HG03039 (cell line): ENCODE results near the gene TBC1D5.

ENCODE experiments used
- ATAC-seq: cut with Tn5 transposase; IDR thresholded peaks from one replicate; pipeline ENCODE4 v1.9.1; 2021; ENCODE audit warnings: mild to moderate bottlenecking, moderate library complexity; ENCODE audit not compliant: unreplicated experiment

The TBC1D5 gene

DNA sequence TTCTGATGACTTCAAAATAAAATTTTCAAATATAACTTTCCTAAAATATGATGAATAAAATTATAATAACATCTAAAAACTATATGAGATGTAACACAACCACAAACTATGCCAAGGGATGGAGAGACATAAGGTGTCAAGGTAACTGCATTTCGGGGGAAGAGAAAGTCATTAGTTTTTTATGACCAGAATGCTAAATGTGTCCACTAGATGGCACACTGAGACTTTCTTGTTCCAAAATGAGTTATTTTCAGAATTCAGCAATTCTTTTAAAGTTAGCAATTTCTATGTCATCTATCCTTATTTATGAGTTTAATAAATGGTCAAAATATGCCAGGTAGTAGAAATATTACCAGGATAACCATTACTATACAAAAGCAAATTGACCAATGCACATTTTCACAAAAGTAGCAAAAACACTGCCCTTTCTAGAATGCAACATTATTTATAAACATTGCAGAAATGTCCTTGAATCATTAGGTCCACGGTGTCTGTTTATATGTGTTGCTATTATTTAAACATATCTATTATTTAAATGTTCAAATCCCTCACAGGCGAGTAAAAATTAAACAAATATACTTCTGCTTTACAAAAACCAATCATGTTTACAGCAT, 483.5 kb downstream of the TBC1D5 start:
- no peak for ATAC-seq

DNA sequence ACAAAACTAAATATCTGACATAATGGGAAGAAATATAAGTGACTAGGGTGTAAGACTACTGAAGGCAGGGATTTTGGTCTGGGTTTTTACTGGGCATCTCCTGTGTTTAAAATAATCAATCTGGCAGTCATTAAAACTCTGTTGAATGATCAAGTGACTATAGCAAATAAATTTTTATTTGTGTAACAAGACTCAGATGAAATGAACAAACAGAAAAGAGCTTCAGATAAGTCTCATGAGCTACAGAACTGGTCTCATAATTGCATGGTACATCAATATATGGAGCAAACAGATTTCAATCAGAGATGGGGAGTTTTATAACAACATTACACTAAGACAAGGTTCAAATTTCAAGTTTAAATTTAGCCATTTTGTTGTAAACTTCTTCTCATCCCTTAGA, 485.2 kb downstream of the TBC1D5 start:
- ATAC-seq: no peak

DNA sequence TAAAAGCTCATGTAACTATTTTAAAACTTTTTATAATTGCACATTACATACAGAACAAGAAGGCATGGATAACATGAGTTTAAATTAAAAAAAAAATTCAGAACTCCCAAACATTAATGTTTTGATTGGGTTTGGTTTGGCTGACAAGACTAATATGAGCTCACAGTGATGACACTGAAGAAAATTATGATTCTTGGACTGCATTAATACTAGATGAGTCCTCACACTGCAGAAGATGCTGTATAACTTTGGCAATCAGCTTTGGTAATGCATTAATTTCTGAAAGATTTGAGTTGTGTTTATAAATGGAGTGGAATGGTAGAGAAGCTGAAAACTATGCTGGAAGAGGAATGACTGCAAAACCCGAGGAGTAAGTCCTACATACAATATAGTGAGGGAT, 498.8 kb downstream of the TBC1D5 start:
- no peak for ATAC-seq

DNA sequence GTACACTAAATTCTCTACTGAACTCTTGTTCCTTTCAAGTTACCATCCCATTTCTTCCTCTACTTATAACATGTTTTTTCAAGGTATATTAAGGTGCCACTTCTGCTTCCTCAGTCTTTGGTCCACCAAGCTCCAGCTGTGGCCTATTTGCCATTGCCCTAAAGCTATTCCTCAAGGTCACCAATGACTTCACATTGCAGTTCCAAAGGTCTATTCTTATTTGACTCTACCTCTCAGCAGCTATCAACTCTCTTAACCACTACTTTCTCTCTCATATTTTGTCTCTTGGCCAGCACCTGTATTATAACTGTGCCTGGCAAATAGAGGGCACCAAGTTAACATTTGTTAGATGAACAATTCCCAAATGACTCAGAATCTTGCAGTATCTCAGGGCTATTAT, 503.0 kb downstream of the TBC1D5 start:
- no peak for ATAC-seq

DNA sequence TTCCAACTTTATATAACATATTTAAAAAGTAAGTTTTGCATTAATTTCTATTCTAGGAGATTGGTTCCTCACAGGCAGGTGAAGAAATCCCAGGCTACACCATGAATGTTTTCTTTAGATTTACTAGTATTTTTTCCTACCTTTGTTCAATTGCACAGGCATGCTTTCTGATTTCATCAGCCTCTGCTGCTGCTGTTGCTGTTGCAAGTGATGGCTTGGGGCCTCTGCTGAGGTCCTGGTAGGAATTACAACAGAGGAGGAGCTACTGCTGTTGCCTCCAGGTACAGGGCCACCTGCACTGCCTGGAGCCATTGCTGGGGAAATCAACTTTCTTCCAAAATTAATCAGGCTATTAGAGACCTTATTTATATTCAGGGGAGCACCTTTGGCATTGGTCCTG, 504.4 kb downstream of the TBC1D5 start:
- no peak for ATAC-seq

DNA sequence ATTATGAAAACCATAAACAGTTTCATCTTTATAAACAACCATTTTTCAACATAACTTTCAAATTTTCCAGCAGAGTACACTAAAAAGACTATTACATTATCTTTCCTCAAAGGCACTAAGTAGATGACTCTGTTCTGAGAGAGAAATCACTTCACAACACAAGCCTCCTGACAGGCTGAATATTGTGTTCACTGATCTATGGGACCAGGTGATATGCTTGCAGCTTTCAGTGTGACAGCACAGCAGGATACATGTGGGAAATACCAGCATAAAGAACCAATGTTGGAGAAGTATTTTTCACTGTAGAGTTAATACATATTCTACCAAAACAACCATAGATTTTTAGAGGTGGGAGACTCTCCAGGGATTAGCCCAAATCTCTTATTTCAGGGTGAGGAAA, 507.1 kb downstream of the TBC1D5 start:
- no peak for ATAC-seq

DNA sequence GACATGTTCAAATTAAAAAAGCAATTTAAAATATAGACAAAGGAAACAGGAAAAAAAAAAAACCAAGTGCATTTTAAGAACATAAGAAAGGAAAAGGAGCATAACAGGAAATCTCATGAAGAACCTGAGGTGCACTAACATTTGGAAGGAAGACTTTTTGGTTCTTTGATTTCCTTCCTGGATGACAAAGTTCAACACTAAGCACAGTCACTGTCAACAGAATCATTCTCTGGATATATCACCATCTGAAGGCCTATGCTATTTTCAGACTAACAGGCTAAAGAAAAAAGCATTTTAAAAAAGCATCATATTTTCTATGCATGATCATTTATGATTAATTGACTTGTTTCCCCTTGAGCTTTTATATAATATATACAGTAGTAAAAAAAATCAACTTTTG, 508.0 kb downstream of the TBC1D5 start:
- ATAC-seq: no peak

DNA sequence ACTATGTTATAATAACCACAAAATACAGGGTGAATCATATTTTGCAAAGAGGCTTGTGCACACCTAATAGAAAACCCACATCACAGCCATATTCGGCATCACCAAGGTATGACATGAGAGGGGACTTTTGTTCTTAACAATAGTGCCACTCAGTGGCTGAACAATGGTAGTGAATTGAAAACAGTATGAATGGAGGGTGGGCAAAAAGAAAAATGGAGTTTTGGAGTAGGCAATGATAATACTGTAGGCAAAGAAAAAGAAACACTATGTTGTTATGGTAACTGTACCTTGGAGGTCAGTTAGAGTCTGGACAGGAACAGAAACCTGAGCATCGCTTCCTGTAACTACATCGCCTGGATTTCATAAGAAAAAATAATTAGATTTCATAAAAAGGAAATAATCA, 509.0 kb downstream of the TBC1D5 start:
- ATAC-seq: peak; percentile 67

DNA sequence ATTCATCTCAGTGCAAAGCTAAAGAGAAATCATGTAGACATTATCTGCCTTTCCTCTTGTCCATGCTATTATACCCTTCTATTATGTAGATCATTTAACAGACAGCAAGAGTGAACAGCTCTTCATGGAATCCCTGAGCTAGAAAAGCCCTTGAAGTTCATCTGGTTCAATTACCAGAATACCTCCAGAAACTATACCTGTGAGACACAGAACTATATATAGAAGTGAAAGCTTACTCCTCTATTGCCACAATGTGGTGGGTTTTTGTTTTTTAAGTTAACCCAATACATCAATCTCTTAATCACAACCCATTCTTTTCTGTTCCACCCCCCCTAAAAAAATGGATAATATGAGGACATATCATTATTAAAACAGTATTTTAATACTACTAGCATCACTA, 510.0 kb downstream of the TBC1D5 start:
- ATAC-seq: no peak

DNA sequence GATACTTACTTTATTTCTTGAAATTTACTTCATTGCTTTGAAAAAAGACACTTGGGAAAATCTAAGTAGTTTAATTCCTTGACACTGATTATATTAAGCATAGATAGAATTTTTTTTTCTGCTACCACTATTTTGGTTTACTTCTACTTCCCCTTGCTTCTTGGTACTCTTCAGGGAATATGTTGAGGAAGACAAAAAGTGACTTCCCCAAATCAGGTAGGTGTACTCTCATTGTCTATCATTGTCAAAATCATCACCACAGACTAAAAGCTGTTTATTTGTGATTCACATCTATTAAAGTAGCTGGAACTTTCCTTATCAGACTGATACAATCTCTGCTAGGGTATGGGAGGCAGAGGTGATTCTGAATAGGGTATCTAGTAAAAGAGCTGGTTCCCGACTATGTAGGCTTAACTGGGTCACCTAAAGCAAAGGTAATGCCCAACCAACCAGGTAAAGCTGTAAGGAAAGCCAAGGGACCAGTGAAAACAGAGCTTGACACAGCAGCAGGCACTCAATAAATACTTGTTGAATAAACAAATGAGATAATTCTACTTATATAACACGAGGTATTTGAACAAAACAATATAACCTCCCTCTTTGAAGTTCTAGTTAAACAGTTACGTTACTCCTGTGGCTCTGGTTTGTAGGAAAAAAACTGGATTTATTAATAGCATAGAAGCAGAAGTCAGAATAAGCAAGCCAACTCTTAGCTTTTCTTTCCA, 510.7 kb downstream of the TBC1D5 start:
- ATAC-seq: no peak

DNA sequence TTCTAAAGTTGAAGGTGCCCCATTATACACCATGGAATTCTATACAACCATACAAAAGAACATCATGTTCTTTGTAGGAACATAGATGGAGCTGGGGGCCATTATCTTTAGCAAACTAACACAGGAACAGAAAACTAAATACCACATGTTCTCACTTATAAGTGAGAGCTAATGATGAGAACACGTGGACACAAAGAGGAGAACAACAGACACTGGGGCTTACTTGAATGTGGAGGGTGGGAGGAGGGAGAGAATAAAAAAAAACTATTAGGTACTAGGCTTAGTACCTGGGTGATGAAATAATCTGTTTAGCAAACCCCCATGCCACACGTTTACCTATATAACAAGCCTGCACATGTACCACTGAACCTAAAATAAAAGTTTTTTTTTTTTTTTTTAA, 515.0 kb downstream of the TBC1D5 start:
- ATAC-seq: no peak

DNA sequence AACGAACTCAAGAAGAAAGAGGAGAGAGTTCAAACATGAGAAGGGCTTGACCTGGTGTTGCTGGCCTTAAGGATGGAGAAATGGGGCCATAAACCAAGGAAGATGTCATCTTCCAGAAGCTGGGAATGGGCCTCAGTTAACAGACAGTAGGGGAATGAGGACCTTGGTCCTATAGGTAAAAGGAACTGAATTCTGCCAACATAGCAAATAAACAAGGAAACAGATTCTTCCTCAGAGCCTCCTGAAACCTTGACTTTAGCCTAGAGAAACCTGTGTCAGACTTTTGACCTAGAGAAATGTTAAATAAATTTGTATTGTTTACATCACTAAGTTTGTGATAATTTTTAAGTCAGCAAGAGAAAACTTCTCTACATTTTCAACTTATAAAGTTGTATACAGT, 520.9 kb downstream of the TBC1D5 start:
- no peak for ATAC-seq

DNA sequence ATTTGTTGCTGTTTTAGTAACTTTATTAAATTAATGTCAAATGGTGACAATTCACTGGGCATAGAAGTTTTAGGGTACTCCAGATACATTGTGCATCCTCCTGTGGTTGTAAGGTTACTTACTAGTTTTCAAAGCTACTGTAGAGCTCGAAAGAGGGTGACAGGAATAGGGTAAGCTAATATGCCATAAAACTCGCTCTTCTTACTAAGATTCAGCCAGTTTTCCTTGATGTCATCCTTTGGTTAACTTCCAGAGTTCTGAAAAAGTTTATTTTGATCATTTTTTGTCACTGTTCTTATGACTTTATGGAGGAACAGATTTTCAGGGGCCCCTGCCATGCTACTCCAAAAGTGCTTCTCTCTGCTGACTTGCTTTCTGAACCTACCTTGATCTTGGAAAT, 522.8 kb downstream of the TBC1D5 start:
- no peak for ATAC-seq

DNA sequence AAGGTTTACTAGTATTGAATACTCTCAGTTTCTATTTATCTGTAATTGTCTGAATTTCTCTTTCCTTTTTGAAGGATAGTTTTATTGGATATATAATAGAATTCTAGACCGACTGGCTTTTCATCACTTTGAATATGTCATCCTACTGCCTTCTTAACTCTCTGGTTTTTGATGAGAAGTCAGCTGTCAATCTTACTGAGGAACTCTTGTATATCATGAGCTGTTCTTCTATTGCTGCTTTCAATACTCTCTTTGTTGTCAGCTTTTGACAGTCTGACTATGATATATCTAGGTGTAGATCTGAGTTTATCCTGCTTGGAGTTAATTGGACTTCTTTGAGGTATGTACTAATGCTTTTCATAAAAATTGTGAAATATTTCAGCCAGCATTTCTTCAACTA, 523.8 kb downstream of the TBC1D5 start:
- no peak for ATAC-seq

DNA sequence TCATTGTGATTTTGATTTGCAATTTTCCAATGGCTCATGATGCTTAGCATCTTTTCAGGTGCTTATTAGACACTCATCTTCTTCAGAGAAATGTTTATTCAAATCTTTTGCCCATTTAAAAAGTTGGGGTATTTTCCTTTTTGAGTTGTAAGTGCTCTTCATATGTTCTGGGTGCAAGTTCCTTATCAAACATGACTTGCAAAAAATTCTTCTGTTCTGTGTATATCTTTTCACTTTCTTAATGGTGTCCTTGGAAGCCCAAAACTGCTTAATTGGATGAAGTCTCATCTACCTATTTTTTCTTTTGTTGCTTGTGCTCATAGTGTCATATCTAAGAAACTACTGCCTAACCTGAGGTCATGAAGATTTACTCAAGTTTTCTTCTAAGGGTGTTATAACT, 524.8 kb downstream of the TBC1D5 start:
- no peak for ATAC-seq

DNA sequence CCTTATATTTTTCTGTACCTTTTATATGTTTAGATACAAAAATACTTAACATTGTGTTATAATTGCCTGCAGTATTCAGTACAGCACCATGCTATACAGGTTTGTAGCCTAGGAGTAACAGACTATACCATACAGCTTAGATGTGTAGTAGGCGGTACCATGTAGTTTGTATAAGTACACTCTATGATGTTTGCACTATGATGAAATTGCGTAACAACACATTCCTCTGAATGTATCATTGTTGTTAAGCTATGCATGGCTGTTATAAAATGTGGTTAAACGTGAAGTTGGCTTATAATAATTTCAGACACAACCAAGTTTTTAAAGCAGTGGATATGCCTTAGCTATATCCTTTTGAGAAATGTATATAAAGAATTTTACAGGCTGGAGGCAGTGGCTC, 529.3 kb downstream of the TBC1D5 start:
- no peak for ATAC-seq

DNA sequence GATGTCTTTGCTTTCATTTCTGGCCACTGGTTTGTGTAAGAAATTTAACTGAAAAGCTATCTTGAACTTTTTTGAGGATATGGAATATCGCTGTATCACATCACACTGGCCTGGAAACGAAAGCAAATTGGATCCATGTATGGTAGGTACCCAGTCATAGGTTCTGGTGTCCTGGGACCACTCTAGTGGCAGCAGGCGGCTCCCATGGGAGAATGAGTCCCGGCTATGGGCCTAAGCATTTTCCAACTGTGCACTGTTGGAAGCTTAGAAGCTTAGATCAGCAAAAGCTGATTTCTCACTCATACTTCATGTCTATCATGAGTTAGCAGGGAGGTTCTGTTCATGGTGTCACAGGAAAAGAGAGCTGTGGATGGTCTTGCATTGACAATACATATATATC, 534.5 kb downstream of the TBC1D5 start:
- ATAC-seq: no peak

DNA sequence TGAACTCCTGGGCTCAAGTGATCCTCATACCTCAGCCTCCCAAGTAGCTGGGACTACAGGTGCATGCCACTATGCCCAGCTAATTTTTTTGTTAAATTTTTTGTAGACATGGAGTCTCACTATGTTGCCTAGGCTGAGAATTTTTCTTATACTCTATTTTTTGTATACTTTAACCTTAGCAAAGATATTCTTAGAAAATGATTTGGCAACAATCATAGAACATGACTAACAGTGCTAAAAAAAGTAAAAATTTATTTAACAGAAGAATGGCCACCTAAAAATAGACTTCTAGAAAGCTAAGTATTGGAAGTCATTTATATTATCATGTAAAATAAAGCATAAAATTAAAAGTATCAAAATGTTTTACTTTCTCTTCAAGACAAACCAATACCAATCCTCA, 535.4 kb downstream of the TBC1D5 start:
- no peak for ATAC-seq

DNA sequence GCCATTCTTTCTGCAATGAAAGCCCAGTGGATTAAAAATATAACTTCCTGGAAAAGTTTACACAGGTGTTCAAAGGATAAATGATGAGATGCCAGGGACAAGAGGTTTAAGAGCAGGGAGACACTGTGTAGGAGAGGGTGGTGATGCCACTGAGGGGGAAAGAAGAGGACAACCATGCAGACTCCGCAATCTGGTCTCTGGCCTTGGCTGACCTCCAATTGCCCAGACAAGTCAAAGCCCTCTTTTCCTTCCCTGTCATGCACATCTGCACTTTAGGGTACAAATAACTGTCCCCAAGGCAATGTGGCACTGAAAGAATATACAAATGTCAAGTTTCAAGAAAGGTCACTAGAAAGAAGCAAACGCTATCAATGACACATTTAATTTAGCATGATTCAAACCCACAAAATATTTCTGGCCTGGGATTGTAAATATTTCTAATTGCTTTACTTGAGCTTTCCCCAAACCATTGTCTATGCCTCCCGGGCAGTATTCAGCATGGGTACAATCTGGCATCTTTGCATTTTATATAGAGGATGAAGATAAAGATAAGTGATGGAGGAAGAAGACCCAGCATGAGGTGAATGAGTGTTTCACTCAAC, 538.3 kb downstream of the TBC1D5 start:
- ATAC-seq: no peak

DNA sequence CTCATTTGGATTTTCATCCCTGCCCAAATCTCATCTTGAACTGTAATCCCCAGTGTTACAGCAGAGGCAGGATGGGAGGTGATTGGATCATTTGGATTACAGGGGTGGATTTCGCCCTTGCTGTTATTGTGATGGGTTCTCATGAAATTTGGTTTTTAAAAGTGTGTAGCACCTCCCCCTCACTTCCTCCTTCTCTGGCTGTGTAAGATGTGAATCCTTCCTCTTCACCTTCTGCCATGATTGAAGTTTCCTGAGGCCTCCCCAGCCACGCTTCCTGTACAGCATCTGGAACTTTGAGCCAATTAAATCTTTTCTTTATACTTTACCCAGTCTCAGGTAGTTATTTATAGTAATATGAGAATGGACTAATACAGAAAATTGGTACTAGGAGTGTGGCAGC, 540.9 kb downstream of the TBC1D5 start:
- ATAC-seq: no peak

DNA sequence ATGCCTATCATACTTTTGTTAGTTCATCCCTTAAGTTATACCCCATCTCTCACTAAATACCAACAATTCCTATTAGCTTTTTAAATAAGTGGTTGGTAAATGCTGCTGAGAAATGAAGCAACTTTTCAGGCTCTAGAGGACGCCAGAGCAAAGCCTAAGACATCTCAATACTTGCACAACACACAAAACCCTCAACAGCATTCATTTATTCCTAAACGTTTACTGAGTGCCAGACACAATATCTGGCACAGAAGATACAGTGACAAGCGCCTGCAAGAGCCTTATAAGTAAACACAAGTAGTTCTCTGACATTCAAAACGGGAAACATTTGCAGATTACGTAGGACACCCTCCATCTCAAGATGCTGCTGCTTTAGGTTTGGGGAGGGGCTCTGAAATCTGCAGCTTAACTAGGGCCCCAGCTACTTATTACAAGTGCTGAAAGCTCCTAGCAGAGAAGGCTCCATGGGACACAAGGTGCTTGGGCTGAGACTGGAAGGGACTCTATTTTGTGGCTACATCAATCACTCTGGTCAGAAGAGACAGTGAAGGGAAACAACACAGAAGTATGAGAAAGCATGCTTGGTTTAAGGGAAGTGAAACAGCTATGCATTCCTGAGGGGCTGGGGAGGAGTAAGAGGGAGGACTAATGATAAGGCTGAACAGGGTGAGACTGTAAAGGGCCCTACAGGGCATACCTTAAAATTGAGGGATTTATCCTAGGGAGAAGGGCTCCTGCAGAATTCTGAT, 546.4 kb downstream of the TBC1D5 start:
- ATAC-seq: peak; percentile 70

DNA sequence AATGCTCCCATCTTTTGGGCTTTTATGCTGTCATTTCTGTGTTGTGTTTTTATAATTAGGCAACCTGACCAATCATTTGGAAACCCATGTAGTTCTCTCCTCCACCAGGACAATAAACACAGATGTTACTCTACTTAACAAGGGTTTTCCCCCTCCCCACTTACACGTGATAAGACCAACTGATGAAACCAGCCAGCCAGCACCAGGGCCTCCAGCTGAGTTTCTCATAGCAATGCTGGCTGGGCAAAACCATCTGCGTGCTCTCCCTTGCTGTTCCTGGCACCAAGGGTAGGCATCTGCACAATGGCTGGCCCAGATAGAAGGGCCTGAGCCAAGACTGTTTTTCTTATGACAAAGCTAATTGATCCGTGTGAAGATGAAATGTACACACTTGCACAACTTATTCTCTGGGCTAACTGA, 547.2 kb downstream of the TBC1D5 start:
- ATAC-seq: peak; percentile 92
